GM12873 (cell line): ENCODE results near the gene ENGASE.

Source experiments
- TF ChIP-seq, protein P1 (sequence below): IDR thresholded peaks from 2 replicates; pipeline ENCODE4 v1.5.1; 2012; ENCODE audit warnings: low read depth, mild to moderate bottlenecking, moderate library complexity, low read length, control low read depth; ENCODE audit not compliant: insufficient read depth; ENCODE audit errors: missing control alignments

Gene ENGASE

DNA sequence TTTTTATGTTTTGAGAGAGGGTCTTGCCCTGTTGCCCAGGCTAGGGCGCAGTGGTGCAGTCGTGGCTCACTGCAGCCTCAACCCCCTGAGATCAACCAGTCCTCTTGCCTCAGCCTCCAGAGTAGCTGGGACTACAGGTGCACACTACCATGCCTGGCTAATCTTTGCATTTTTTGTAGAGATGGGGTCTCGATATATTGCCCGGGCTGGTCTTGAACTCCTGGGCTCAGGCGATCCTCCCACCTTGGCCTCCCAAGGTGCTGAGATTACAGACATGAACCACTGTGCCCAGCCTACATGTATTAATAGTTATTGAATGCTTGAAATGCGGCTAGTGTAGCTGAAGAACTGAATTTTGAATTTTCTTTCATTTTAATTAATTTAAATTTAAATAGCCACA is 38.4 kb upstream of the ENGASE start:
- TF ChIP-seq, protein P1, sequence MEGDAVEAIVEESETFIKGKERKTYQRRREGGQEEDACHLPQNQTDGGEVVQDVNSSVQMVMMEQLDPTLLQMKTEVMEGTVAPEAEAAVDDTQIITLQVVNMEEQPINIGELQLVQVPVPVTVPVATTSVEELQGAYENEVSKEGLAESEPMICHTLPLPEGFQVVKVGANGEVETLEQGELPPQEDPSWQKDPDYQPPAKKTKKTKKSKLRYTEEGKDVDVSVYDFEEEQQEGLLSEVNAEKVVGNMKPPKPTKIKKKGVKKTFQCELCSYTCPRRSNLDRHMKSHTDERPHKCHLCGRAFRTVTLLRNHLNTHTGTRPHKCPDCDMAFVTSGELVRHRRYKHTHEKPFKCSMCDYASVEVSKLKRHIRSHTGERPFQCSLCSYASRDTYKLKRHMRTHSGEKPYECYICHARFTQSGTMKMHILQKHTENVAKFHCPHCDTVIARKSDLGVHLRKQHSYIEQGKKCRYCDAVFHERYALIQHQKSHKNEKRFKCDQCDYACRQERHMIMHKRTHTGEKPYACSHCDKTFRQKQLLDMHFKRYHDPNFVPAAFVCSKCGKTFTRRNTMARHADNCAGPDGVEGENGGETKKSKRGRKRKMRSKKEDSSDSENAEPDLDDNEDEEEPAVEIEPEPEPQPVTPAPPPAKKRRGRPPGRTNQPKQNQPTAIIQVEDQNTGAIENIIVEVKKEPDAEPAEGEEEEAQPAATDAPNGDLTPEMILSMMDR: no peak

DNA sequence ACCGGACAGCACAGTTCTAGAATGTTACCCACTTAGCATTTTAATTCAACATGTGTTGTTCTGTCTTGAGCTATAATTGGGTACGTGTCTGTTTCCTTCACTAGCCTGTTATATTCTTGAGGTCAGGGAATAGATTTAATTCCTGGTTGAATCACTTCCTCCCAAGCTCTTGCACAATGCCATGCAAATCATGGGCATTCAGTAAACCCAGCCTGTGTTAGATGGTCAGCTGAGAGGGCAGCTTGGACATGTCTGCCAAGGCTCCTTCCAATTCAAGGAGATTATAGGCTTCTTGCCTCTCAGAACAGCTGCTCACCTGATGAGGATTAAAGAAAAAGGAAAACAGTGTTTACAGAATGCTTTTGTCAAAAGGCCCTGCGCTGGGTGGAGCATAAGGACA is 38.0 kb upstream of the ENGASE start:
- TF ChIP-seq, protein P1: no peak

DNA sequence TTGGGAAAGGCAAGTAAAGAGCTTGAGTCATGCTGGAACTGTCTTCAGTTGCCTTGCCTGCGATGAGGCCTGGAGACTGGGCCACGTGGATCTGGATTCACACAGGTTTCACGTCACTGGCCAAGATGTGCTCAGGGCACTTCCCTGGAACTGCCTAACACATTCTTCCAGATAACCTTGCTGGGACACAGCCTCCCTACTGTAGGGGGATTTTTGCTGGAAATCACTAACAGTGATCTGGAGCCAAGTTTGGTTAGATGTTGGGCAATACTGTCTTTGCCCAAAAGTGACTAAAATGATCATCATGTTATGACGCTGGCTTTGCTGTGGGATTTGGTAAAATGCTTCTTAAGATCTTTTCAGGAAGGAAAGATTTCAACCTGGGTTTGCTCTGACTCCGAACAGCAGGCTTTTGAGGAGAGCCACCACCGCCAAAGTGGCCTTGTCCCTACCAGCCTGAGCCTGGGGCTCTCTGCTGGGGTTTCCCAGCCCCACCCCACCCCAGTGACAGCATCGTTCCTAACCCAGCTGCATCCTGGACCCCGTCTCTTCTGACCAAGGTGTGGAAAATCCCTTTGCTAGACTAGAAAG is 36.0 kb upstream of the ENGASE start:
- TF ChIP-seq, protein P1: no peak

DNA sequence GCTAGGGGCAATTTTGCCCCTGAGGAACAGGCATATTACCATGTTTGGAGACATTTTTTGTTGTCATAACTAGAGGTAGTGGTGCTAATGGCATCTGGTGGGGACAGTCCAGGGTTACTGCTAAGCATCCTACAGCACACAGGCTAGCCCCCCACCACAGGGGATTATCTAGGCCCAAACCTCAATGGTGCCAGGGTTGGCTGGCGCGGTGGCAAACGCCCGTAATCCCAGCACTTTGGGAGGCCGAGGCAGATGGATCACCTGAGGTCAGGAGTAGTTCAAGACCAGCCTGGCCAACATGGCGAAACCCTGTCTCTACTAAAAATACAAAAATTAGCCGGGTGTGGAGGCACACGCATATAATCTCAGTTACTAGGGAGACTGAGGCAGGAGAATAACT is 35.5 kb upstream of the ENGASE start:
- TF ChIP-seq, protein P1: no peak

DNA sequence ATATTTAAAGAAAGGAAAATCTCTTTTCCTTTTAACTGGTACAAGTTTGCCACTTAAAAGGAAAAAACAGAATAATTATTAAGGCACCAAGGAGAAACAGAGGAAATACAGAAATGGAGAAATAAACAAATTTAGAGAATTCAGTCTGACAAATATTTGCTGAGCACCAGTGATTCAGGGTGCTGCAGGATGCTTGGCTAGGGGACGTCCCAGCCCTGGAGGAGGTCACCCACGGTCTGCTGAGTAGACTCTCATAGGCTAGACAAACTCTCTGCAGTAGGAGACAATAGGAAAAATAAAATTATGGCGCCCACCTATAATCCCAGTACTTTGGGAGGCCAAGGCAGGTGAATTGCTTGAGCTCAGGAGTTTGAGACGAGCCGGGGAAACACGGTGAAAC is 34.7 kb upstream of the ENGASE start:
- TF ChIP-seq, protein P1: no peak

DNA sequence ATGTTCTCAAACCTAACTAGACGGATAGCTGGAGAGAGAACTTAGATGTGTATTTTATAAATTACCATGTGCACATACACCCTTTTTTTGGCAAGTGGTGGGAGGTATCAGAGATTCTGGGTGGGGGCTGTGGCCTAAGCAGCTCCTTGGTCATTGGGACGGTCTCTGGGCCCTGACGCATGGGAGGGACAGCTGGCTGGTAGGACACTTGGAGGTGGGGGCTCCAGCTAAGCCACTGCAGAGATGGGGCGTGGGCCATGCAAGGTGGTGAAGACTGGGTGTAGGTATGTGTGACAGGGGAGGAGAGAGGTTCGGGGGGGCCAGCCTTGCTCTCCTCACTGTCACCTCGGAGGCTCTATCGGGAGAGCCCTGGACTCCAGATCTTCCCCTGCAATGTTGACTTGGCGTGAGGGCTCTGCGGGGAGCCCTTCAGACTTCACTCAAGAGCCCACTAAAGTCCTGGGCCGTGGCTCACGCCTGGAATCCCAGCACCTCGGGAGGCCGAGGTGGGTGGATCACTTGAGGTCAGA is 33.5 kb upstream of the ENGASE start:
- TF ChIP-seq, protein P1: no peak

DNA sequence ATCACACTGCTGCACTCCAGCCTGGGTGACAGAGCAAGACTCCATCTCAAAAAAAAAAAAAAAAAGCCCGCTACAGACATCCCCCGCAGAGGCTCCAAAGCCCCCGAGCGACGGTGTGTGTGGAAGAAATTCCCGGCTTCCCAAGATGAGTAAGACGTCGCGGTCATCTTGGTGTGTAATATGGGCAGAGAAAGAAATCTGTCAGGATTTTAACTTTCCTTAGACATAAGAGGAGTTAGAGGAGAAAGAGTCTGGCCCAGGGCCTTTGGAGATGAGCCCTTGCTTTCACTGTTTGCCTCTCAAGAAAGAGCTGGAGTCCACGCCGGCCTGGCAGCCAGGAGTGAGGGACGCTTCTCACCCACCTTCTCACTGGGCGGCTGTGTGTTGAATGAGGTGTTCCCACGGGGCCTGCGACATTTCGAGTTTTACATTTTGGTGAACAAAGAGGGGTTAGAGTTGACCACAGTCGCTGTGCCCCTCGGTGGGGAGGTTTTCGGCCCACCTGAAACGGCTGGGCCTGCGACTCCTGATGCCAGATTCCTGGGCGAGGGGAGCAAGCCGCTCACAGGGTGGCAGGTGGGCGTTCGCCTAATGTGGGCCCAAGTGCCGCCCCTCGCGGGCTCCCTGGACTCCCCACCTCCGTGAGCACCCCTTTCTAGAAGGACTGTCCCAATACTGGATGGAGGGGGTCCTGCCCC is 32.8 kb upstream of the ENGASE start:
- TF ChIP-seq, protein P1: no peak
